NOMO-1 treated with DMSO at 0.1 percent for 48 hours (cell line): ENCODE data around the gene NUDT4.

Source experiments
- DNase-seq: peaks from one replicate; lab custom pipeline; 2025; ENCODE audit not compliant: unreplicated experiment; lab: John Stamatoyannopoulos, UW

The NUDT4 gene

DNA sequence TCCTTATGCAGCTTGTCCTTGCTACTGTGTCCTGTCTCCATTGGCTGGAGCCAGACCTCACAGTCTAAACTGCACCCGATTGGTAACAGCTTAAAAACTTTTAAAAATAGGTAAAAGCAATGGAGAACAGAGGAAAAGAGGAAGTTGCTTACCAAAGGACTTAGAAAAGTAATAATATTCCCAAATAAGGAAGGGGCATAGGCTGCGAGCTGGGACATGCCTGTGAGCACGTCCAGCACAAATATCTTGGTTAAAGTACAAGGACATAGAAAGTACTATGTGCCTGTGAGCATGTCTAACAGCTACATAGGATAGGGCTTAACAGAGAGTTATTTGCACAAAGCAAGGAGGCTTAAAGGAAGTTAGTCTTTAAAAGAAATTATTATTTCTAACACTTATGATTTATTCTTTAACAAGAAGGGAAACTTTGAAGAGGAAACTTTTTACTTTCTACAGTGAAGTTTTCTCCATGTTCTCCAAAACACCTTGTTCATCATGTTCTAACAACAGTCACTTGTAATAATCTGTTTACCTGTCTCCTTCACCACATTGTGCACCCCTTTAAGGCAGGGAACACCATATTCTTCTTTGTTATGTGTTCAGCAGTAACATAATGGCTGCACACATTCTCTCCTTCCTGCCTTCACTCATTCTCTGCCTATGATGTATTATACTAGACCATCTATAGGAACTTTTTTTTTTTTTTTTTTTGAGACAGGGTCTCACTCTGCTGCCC, 73.9 kb downstream of the NUDT4 start:
- DNase-seq: no peak

DNA sequence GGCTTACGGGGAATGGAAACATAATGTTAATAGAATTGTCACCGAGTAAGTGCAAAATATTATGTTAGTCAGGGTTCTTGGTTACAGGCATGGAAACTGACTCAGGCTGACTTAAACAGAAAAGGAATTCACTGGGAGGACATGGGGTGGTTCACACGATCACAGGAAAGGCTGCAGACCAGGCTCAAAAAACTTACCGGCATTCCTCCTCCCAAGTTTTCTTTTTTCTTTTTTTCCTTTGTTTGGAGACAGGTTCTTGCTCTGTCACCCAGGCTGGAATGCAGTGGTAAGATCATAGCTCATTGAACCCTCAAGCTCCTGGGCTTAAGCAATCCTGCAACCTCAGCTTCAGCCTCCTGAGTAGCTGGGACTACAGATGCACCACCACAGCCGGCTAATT, 75.9 kb downstream of the NUDT4 start:
- no peak for DNase-seq

DNA sequence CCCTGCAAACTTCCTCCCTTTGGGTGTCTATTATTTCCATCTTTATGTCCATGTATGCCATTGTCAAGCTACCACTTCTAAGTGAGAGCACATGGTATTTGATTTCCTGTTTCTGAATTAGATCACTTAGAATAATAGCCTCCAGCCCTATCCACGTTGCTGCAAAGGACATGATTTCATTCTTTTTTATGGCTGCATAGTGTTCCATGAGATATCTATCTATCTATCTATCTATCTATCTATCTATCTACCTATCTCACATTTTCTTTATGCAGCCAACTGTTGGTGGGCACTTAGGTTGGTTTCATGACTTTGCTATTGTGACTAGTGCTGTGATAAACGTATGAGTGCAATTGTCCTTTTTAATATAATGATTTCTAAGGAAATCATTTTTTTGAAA, 78.4 kb downstream of the NUDT4 start:
- DNase-seq: no peak
